SK-N-SH (cell line): ENCODE measurements around the gene ELN.

Source experiments
- EP300 ChIP-seq, 2 experiments: IDR thresholded peaks; 2 replicates each; pipeline versions ENCODE4 v1.4.0 to v1.6.1; 2012; ENCODE audit warnings: borderline replicate concordance in 1 of 2, low read depth in 1 of 2, low read length in 1 of 2
- EZH2phosphoT487 ChIP-seq: fragments of 200-600 bp; sonication (generic); IDR thresholded peaks from 2 replicates; pipeline ENCODE4 v1.6.1; 2017; ENCODE audit warnings: low read depth, mixed run types, mild to moderate bottlenecking, antibody characterized with exemption, moderate library complexity, borderline replicate concordance
- FOXM1 ChIP-seq: IDR thresholded peaks from 2 replicates; pipeline ENCODE4 v1.4.0; 2012; ENCODE audit warnings: low read depth, mild to moderate bottlenecking
- NRF1 ChIP-seq: IDR thresholded peaks from 2 replicates; pipeline ENCODE4 v1.6.1; 2012; ENCODE audit warnings: low read depth, mild to moderate bottlenecking, low read length
- RFX5 ChIP-seq: IDR thresholded peaks from 2 replicates; pipeline ENCODE4 v1.6.1; 2012; ENCODE audit warnings: mild to moderate bottlenecking, improper control_type of control experiment, low read length
- SMC3 ChIP-seq: IDR thresholded peaks from 2 replicates; pipeline ENCODE4 v1.6.1; 2012; ENCODE audit warnings: low read depth, low read length, improper control_type of control experiment
- TF ChIP-seq, protein P1 (sequence below): fragments of 200-600 bp; sonication (generic); IDR thresholded peaks from 2 replicates; pipeline ENCODE4 v1.6.1; 2017; ENCODE audit warnings: antibody characterized with exemption, mild to moderate bottlenecking, moderate library complexity

DNA sequence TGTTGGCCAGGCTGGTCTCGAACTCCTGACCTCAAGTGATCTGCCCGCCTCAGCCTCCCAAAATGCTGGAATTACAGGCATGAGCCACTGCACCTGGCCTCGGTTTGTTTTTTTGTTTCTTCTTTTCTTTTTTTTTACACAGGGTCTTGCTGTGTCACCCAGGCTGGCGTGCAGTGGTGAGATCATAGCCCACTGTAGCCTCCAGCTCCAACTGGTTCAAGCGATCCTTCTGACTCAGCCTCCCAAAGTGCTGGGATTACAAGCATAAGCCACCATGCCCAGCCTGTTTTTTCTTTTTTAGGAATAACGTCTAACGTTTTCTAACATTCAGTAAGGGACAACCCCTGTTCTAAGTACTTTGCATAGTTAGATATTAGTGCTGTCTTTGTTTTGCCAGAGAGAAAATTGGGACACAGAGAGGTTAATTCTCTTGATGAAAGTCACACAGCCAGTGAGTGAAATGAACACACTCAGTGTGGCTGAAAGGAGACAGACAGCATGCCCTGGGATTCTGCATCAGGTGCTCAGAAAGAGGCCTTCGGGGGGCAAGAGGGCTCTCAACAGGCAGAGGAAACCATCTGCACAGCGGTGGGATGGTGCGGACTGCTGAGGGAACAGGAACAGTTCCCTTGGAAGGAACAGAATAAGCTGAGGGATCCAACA lies 59.9 kb downstream of the ELN start:
- no peak for TF ChIP-seq SMC3
- no peak for TF ChIP-seq EZH2phosphoT487
- TF ChIP-seq, protein P1, sequence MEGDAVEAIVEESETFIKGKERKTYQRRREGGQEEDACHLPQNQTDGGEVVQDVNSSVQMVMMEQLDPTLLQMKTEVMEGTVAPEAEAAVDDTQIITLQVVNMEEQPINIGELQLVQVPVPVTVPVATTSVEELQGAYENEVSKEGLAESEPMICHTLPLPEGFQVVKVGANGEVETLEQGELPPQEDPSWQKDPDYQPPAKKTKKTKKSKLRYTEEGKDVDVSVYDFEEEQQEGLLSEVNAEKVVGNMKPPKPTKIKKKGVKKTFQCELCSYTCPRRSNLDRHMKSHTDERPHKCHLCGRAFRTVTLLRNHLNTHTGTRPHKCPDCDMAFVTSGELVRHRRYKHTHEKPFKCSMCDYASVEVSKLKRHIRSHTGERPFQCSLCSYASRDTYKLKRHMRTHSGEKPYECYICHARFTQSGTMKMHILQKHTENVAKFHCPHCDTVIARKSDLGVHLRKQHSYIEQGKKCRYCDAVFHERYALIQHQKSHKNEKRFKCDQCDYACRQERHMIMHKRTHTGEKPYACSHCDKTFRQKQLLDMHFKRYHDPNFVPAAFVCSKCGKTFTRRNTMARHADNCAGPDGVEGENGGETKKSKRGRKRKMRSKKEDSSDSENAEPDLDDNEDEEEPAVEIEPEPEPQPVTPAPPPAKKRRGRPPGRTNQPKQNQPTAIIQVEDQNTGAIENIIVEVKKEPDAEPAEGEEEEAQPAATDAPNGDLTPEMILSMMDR: no peak
- TF ChIP-seq RFX5: no peak
- TF ChIP-seq FOXM1: no peak
- TF ChIP-seq NRF1: no peak
- TF ChIP-seq EP300 (IDR thresholded peaks at IDR 0.05; ENCODE audit: borderline replicate concordance in 1 of 2, low read depth in 1 of 2, low read length in 1 of 2): no peak
